ENCODE data around the gene DNAJC1.

DNA sequence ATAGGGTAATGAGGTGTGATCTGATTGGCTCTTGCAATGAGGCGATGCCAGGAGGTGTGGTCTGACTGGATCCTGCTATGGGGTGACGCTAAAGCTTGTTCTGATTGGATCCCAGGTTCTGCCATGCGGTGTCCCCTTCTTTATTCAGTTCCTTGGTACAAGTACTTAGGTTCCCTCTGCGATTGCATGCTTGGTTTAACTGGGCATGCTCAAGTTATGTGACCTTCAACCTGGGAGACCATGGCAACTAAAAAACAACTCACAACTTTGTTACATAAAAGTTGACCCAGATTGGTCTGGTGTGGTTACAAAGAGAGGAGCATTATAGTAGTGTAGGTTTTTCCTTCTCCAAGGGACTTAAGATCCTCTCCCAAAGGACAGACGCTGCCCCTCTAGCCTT lies 49.5 kb upstream of the DNAJC1 start:
- TF ChIP-seq, protein P1, sequence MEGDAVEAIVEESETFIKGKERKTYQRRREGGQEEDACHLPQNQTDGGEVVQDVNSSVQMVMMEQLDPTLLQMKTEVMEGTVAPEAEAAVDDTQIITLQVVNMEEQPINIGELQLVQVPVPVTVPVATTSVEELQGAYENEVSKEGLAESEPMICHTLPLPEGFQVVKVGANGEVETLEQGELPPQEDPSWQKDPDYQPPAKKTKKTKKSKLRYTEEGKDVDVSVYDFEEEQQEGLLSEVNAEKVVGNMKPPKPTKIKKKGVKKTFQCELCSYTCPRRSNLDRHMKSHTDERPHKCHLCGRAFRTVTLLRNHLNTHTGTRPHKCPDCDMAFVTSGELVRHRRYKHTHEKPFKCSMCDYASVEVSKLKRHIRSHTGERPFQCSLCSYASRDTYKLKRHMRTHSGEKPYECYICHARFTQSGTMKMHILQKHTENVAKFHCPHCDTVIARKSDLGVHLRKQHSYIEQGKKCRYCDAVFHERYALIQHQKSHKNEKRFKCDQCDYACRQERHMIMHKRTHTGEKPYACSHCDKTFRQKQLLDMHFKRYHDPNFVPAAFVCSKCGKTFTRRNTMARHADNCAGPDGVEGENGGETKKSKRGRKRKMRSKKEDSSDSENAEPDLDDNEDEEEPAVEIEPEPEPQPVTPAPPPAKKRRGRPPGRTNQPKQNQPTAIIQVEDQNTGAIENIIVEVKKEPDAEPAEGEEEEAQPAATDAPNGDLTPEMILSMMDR (IDR thresholded peaks at IDR 0.05) = no peak
- no peak for TF ChIP-seq POLR2A (IDR thresholded peaks at IDR 0.05)
